Measurements from ENCODE around the gene NKAIN1.
A peak's percentile ranks its signal among the peaks of the same experiment; 100 is the strongest.
"Not testable (repeated sequence)": the region's sequence is repeated elsewhere in the genome, so short reads cannot be mapped to it uniquely, and the experiment has no call there.

Gene NKAIN1

GRCh38 chr1:31181515-31182343, 58.0 kb downstream of the NKAIN1 start:
- H3K4me3 ChIP-seq (replicated peaks in 1 of 2; ENCODE audit: low read depth in 2 of 2, low read length in 2 of 2): peak overlapping the region; percentile 32 to 34
- DNase-seq (ENCODE audit: low read depth in 2 of 2): peak; percentile 49 to 58
- peak; percentile 54 for TF ChIP-seq CTCF (IDR thresholded peaks at IDR 0.05; ENCODE audit: low read depth, low read length)

GRCh38 chr1:31180338-31180737, 59.3 kb downstream of the NKAIN1 start:
- DNase-seq (ENCODE audit: low read depth in 2 of 2): no peak
- TF ChIP-seq CTCF (IDR thresholded peaks at IDR 0.05; ENCODE audit: low read depth, low read length): no peak
- no peak overlapping the region for H3K4me3 ChIP-seq (replicated peaks in 1 of 2; ENCODE audit: low read depth in 2 of 2, low read length in 2 of 2)

GRCh38 chr1:31176291-31176690, 63.4 kb downstream of the NKAIN1 start:
- H3K4me3 ChIP-seq (replicated peaks in 1 of 2; ENCODE audit: low read depth in 2 of 2, low read length in 2 of 2); DNase-seq (ENCODE audit: low read depth in 2 of 2): not testable (repeated sequence)

- no peak for DNase-seq (ENCODE audit: low read depth in 2 of 2)
- no peak overlapping the region for H3K4me3 ChIP-seq (replicated peaks in 1 of 2; ENCODE audit: low read depth in 2 of 2, low read length in 2 of 2)
- TF ChIP-seq CTCF (IDR thresholded peaks at IDR 0.05; ENCODE audit: low read depth, low read length): no peak
Observed at GRCh38 chr1:31170486-31170735, 69.3 kb downstream of the NKAIN1 start.

- no peak for DNase-seq (ENCODE audit: low read depth in 2 of 2)
- no peak overlapping the region for H3K4me3 ChIP-seq (replicated peaks in 1 of 2; ENCODE audit: low read depth in 2 of 2, low read length in 2 of 2)
- no peak for TF ChIP-seq CTCF (IDR thresholded peaks at IDR 0.05; ENCODE audit: low read depth, low read length)
Observed at GRCh38 chr1:31166462-31166861, 73.2 kb downstream of the NKAIN1 start.

GRCh38 chr1:31164291-31164690, 75.4 kb downstream of the NKAIN1 start:
- H3K4me3 ChIP-seq (replicated peaks in 1 of 2; ENCODE audit: low read depth in 2 of 2, low read length in 2 of 2): no peak overlapping the region
- no peak for TF ChIP-seq CTCF (IDR thresholded peaks at IDR 0.05; ENCODE audit: low read depth, low read length)
- DNase-seq (ENCODE audit: low read depth in 2 of 2): no peak

GRCh38 chr1:31163866-31164265, 75.8 kb downstream of the NKAIN1 start:
- no peak overlapping the region for H3K4me3 ChIP-seq (replicated peaks in 1 of 2; ENCODE audit: low read depth in 2 of 2, low read length in 2 of 2)
- DNase-seq (ENCODE audit: low read depth in 2 of 2): no peak
- no peak for TF ChIP-seq CTCF (IDR thresholded peaks at IDR 0.05; ENCODE audit: low read depth, low read length)

Measured in cardiac fibroblast (primary cell).